ENCODE results near the gene MRAS. TPM values are rescaled to one million over a fixed set of nuclear protein-coding genes. Genes with fewer than 3 reads are reported as not detected.

The MRAS gene
- total RNA-seq, 1 donor from 2014 or later: 2.9 TPM

DNA sequence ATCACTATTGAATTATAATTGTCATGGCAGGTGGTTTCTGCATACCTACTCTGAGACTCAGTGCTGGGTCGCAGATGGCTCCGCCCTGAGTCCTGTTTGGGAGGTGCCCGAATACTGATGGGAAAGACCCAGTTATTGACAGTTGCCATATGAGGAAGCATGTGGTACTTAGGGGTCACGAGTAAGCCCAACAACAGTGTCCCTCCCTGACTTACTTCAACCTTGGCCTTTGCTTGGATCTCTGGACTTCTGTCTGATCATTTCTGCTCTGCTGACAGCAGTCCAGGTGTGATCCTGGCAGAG is 16.8 kb downstream of the MRAS start:
- H3K27me3 ChIP-seq (ENCODE audit: control insufficient read depth, insufficient read depth, low read length): no peaks in the 10 kb centered on the region
- no peak for FAIRE-seq
- no peak for TF ChIP-seq CTCF (IDR thresholded peaks at IDR 0.05; ENCODE audit: insufficient read depth, low read length, severe bottlenecking)
- no peak overlapping the region for H3K4me3 ChIP-seq (ENCODE audit: low read depth, low read length)
- no peak for DNase-seq (ENCODE audit: low read depth)
- H3K36me3 ChIP-seq (ENCODE audit: control insufficient read depth, insufficient read depth, low read length): no peaks in the 10 kb centered on the region

- no peak for TF ChIP-seq CTCF (IDR thresholded peaks at IDR 0.05; ENCODE audit: insufficient read depth, low read length, severe bottlenecking)
- FAIRE-seq (no peak), DNase-seq (ENCODE audit: low read depth) (no peak)
- H3K27me3 ChIP-seq (ENCODE audit: control insufficient read depth, insufficient read depth, low read length): no peaks in the 10 kb centered on the region
- H3K4me3 ChIP-seq (ENCODE audit: low read depth, low read length): no peak overlapping the region
- no peaks in the 10 kb centered on the region for H3K36me3 ChIP-seq (ENCODE audit: control insufficient read depth, insufficient read depth, low read length)
These were observed 17.8 kb downstream of the MRAS start for GRCh38 chr3:138366006-138366759.

DNA sequence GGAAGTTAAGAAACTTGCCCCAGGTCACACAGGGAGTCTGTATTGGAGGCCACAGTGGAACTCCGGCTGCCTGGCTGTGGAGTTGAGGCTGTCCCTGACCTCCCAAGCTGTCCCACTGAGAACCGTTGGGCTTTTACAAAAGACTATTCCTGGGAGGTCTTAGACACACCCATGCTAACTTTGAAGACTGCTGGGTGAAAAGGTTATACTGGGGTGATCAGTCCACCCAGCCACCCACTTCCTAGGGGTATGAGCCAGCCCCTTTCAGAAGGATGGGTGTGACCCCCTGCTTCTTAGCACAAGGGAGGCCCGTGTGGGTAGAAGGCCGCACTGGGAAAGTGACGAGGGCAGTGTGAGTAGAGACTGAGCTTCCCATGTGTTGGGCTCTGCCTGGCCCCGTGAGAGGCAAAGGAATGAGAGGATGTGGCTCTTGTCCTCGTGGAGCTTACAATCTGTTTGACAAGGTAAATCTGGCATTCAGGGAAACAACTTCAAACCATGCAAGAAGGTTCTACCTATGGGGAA is 19.0 kb downstream of the MRAS start:
- no peaks in the 10 kb centered on the region for H3K27me3 ChIP-seq (ENCODE audit: control insufficient read depth, insufficient read depth, low read length)
- no peak for TF ChIP-seq CTCF (IDR thresholded peaks at IDR 0.05; ENCODE audit: insufficient read depth, low read length, severe bottlenecking)
- DNase-seq (ENCODE audit: low read depth) (no peak), FAIRE-seq (no peak)
- no peaks in the 10 kb centered on the region for H3K36me3 ChIP-seq (ENCODE audit: control insufficient read depth, insufficient read depth, low read length)
- H3K4me3 ChIP-seq (ENCODE audit: low read depth, low read length): no peak overlapping the region

GRCh38 chr3:138367911-138368310 is 19.5 kb downstream of the MRAS start:
- TF ChIP-seq CTCF (IDR thresholded peaks at IDR 0.05; ENCODE audit: insufficient read depth, low read length, severe bottlenecking): no peak
- FAIRE-seq (no peak), DNase-seq (ENCODE audit: low read depth) (no peak)
- Histone ChIP-seq H3K27me3 (ENCODE audit: control insufficient read depth, insufficient read depth, low read length) (no peaks in the 10 kb centered on the region), H3K36me3 (ENCODE audit: control insufficient read depth, insufficient read depth, low read length) (no peaks in the 10 kb centered on the region), H3K4me3 (ENCODE audit: low read depth, low read length) (no peak overlapping the region)

- no peak for TF ChIP-seq CTCF (IDR thresholded peaks at IDR 0.05; ENCODE audit: insufficient read depth, low read length, severe bottlenecking)
- no peak overlapping the region for H3K4me3 ChIP-seq (ENCODE audit: low read depth, low read length)
- no peak for DNase-seq (ENCODE audit: low read depth)
- H3K27me3 ChIP-seq (ENCODE audit: control insufficient read depth, insufficient read depth, low read length): no peaks in the 10 kb centered on the region
- no peaks in the 10 kb centered on the region for H3K36me3 ChIP-seq (ENCODE audit: control insufficient read depth, insufficient read depth, low read length)
- no peak for FAIRE-seq
These were observed 20.9 kb downstream of the MRAS start for GRCh38 chr3:138369151-138369900.
